Ishikawa (cell line): Measurements from ENCODE around the gene TMEM184B.

Experiments used
- CEBPB ChIP-seq: IDR thresholded peaks from 2 replicates; pipeline ENCODE4 v1.6.1; 2012
- CREB1 ChIP-seq: IDR thresholded peaks from 2 replicates; pipeline ENCODE4 v1.6.1; 2012; ENCODE audit warnings: low read depth
- EGR1 ChIP-seq: IDR thresholded peaks from 2 replicates; pipeline ENCODE4 v1.6.1; 2012
- EP300 ChIP-seq: IDR thresholded peaks from 2 replicates; pipeline ENCODE4 v1.6.1; 2012; ENCODE audit warnings: borderline replicate concordance
- FOXM1 ChIP-seq: IDR thresholded peaks from 2 replicates; pipeline ENCODE4 v1.6.1; 2012; ENCODE audit warnings: low read depth, borderline replicate concordance
- MAX ChIP-seq: IDR thresholded peaks from 2 replicates; pipeline ENCODE4 v1.6.1; 2012
- NFIC ChIP-seq: IDR thresholded peaks from 2 replicates; pipeline ENCODE4 v1.6.1; 2012
- RAD21 ChIP-seq: IDR thresholded peaks from 2 replicates; pipeline ENCODE4 v1.6.1; 2012; ENCODE audit warnings: low read depth
- REST ChIP-seq: IDR thresholded peaks from 2 replicates; pipeline ENCODE4 v1.6.1; 2012; ENCODE audit warnings: low read depth, mild to moderate bottlenecking
- TAF1 ChIP-seq: IDR thresholded peaks from 2 replicates; pipeline ENCODE4 v1.6.1; 2012; ENCODE audit warnings: low read depth, mild to moderate bottlenecking
- TCF12 ChIP-seq: IDR thresholded peaks from 2 replicates; pipeline ENCODE4 v1.6.1; 2012; ENCODE audit warnings: low read depth
- TEAD4 ChIP-seq: IDR thresholded peaks from 2 replicates; pipeline ENCODE4 v1.6.1; 2012
- USF1 ChIP-seq: IDR thresholded peaks from 2 replicates; pipeline ENCODE4 v1.6.1; 2012
- YY1 ChIP-seq: IDR thresholded peaks from 2 replicates; pipeline ENCODE4 v1.6.1; 2012; ENCODE audit warnings: low read depth
- ZBTB7A ChIP-seq: IDR thresholded peaks from 2 replicates; pipeline ENCODE4 v1.6.1; 2012; ENCODE audit warnings: low read depth

TMEM184B gene

GRCh38 chr22:38314051-38314932 is 41.5 kb upstream of the TMEM184B start:
- no peak for TF ChIP-seq REST
- no peak for TF ChIP-seq CEBPB
- TF ChIP-seq NFIC = no peak

- TF ChIP-seq CREB1 (no peak), NFIC (no peak), TEAD4 (no peak), EP300 (no peak), TAF1 (no peak), RAD21 (no peak), CEBPB (no peak), EGR1 (no peak), ZBTB7A (no peak), YY1 (no peak)
These were observed 40.7 kb upstream of the TMEM184B start for GRCh38 chr22:38313384-38313955.

- TF ChIP-seq NFIC = no peak
- no peak for TF ChIP-seq CEBPB
- TF ChIP-seq REST = no peak
- no peak for TF ChIP-seq ZBTB7A
These were observed 39.5 kb upstream of the TMEM184B start for GRCh38 chr22:38312261-38312800.

GRCh38 chr22:38311323-38311620 is 38.5 kb upstream of the TMEM184B start:
- TF ChIP-seq MAX = no peak
- TF ChIP-seq CEBPB = no peak

- TF ChIP-seq EGR1 (no peak), RAD21 (no peak), TAF1 (no peak), MAX (no peak), REST (no peak), CEBPB (no peak), USF1 (no peak), FOXM1 (no peak), CREB1 (no peak), EP300 (no peak), YY1 (no peak), NFIC (no peak), TCF12 (no peak), TEAD4 (no peak), ZBTB7A (no peak)
These were observed 37.9 kb upstream of the TMEM184B start for GRCh38 chr22:38310518-38311322.
